CD4-positive, alpha-beta T cell treated with Interleukin-10 for 1 hour (primary cell): ENCODE results near the gene LRFN5.
"Not testable (repeated sequence)": the region's sequence is repeated elsewhere in the genome, so short reads cannot be mapped to it uniquely, and the experiment has no call there.

Experiments used
- DNase-seq: peaks from one replicate; pipeline ENCODE4 v3.0.0-alpha.2; 2020

Gene LRFN5

GRCh38 chr14:41606532-41607303 lies at the start of gene LRFN5:
TSS of gene LRFN5 (plus strand) at chr14:41606876.
- no peak for DNase-seq

GRCh38 chr14:41558490-41558889 lies 48.2 kb upstream of the LRFN5 start:
- DNase-seq = no peak

- DNase-seq = not testable (repeated sequence)
These were observed 39.8 kb upstream of the LRFN5 start for GRCh38 chr14:41566864-41567263.

GRCh38 chr14:41568979-41569378 lies 37.7 kb upstream of the LRFN5 start:
- DNase-seq = no peak

- no peak for DNase-seq
These were observed 36.1 kb upstream of the LRFN5 start for GRCh38 chr14:41570415-41571155.

- no peak for DNase-seq
These were observed 20.4 kb upstream of the LRFN5 start for GRCh38 chr14:41586237-41586636.

GRCh38 chr14:41597647-41598046 lies 9.0 kb upstream of the LRFN5 start:
- DNase-seq = no peak

GRCh38 chr14:41599805-41600385 lies 6.8 kb upstream of the LRFN5 start:
- DNase-seq = not testable (repeated sequence)

- DNase-seq = no peak
These were observed 1.8 kb upstream of the LRFN5 start for GRCh38 chr14:41604721-41605531.

- DNase-seq = no peak
These were observed 960 bp upstream of the LRFN5 start for GRCh38 chr14:41605550-41606281.

GRCh38 chr14:41606282-41606531 lies 469 bp upstream of the LRFN5 start:
- no peak for DNase-seq

GRCh38 chr14:41607304-41607775 lies 664 bp downstream of the LRFN5 start:
- no peak for DNase-seq

- DNase-seq = no peak
These were observed 1.4 kb downstream of the LRFN5 start for GRCh38 chr14:41607966-41608663.

GRCh38 chr14:41608681-41609390 lies 2.2 kb downstream of the LRFN5 start:
- DNase-seq = no peak

- DNase-seq = no peak
These were observed 3.1 kb downstream of the LRFN5 start for GRCh38 chr14:41609704-41610183.

GRCh38 chr14:41615011-41615595 lies 8.4 kb downstream of the LRFN5 start:
- no peak for DNase-seq

- no peak for DNase-seq
These were observed 17.1 kb downstream of the LRFN5 start for GRCh38 chr14:41623736-41624135.

- DNase-seq = no peak
These were observed 23.2 kb downstream of the LRFN5 start for GRCh38 chr14:41629876-41630275.

- no peak for DNase-seq
These were observed 27.6 kb downstream of the LRFN5 start for GRCh38 chr14:41634286-41634685.
